Measurements from ENCODE around the gene C9. TPM values are rescaled to one million over a fixed set of nuclear protein-coding genes. Genes with fewer than 3 reads are reported as not detected.
A peak's percentile ranks its signal among the peaks of the same experiment; 100 is the strongest.
"Not testable (repeated sequence)": the region's sequence is repeated elsewhere in the genome, so short reads cannot be mapped to it uniquely, and the experiment has no call there.

The C9 gene
- total and polyA plus RNA-seq, 7 donors: 0.24 TPM; not detected in 6

DNA sequence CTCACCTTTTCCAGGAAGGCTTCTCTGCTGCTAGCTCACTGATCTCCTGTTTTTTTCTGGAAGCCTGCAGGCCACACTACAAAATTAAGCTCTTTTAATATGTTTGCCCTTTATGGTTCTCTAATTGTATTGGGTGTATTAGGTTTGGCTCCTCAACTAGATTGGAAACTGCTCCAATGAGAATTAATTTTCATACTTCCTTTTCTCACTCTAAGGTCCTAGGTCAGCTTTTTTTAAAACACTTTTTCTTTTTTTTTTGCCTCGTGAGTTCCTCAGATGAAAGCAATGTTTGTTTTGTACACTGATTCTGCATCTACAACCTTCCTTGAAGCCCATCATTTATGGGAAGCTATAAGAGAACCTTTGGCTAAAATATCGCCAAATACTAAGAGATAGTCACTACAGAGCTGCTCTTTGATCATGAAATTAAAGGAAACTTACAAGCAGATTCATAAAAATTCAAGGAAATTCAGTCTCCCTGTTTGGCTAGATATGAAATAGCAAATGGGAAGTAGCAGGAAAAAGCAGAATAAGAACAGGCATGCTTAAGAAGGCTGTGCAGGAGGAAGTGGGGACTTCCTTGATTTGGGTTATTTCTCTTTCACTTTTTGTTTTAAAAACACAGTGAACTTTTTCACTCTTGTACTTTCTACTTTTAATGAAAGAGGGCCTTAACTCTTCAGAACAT, 89.8 kb downstream of the C9 start:
- Histone ChIP-seq H3K27ac (peak overlapping the region; percentile 43), H3K27me3 (ENCODE audit: insufficient read depth in 3 of 3, low read length in 2 of 3) (no peaks in the 10 kb centered on the region), H3K4me3 (peak overlapping the region; percentile 30), H3K4me1 (no peaks in the 10 kb centered on the region), H3K9me3 (no peaks in the 10 kb centered on the region), H3K36me3 (ENCODE audit: insufficient read depth in 1 of 2, low read depth in 1 of 2) (no peaks in the 10 kb centered on the region)
- intact Hi-C loops (cut with DNase I): no loop called here
- WGBS, 3 donors: 48 to 55% (median 50%) methylated on average over 2 of the region's 2 CpGs
- ATAC-seq (no peak), DNase-seq (no peak)
- TF ChIP-seq, protein P1, sequence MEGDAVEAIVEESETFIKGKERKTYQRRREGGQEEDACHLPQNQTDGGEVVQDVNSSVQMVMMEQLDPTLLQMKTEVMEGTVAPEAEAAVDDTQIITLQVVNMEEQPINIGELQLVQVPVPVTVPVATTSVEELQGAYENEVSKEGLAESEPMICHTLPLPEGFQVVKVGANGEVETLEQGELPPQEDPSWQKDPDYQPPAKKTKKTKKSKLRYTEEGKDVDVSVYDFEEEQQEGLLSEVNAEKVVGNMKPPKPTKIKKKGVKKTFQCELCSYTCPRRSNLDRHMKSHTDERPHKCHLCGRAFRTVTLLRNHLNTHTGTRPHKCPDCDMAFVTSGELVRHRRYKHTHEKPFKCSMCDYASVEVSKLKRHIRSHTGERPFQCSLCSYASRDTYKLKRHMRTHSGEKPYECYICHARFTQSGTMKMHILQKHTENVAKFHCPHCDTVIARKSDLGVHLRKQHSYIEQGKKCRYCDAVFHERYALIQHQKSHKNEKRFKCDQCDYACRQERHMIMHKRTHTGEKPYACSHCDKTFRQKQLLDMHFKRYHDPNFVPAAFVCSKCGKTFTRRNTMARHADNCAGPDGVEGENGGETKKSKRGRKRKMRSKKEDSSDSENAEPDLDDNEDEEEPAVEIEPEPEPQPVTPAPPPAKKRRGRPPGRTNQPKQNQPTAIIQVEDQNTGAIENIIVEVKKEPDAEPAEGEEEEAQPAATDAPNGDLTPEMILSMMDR (IDR thresholded peaks at IDR 0.05): no peak

DNA sequence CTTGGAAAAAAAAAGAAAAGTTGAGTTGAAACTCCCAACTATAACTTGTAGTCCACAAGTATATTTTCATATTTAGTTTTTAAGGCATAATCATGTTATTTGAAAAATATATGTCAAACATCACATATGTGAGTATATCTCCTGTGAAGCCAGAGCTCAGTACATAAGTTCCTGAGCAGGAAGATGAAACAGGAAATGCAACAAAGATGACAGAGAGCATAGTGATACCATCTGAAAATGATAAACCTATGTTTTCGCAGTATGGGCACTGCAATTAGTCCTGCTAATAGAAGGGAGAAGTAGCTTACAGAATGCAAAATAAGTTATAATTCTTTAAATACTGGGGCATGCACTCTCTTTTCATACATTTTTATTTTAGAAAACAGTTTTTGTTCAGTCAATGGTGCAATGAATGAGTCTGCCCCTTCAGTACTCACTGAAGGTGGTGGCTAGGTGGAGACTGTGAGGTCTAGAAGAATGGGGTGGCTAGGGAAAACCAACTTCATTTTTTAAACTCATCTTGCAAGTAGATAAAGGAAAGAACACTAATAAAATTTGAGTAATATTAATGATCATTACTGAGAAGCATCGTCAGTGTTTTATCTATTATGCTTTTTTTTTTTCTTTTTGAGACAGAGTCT, 90.9 kb downstream of the C9 start:
- Histone ChIP-seq H3K4me1 (no peaks in the 10 kb centered on the region), H3K36me3 (ENCODE audit: insufficient read depth in 1 of 2, low read depth in 1 of 2) (no peaks in the 10 kb centered on the region), H3K27ac (no peak overlapping the region), H3K4me3 (no peak overlapping the region), H3K9me3 (no peaks in the 10 kb centered on the region), H3K27me3 (ENCODE audit: insufficient read depth in 3 of 3, low read length in 2 of 3) (no peaks in the 10 kb centered on the region)
- DNase-seq: no peak
- WGBS, 3 donors: 92 to 98% (median 95%) methylated on average over 2 of the region's 2 CpGs
- intact Hi-C loops (cut with DNase I): no loop called here
- TF ChIP-seq, protein P1 (IDR thresholded peaks at IDR 0.05): no peak
- no peak for ATAC-seq

DNA sequence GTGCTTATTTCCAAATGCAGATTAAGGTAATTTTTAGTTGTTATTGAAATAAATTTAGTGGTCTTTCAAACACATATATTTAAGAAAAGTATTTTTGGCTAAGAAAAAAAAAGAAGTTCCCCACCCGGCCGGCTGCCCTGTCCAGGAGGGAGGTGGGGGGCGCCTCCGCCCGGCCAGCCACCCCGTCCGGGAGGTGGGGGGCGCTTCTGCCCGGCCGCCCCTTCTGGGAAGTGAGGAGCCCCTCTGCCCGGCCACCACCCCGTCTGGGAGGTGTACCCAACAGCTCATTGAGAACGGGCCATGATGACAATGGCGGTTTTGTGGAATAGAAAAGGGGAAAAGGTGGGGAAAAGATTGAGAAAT, 91.4 kb downstream of the C9 start:
- H3K4me1 ChIP-seq; H3K36me3 ChIP-seq (ENCODE audit: insufficient read depth in 1 of 2, low read depth in 1 of 2); H3K27me3 ChIP-seq (ENCODE audit: insufficient read depth in 3 of 3, low read length in 2 of 3); H3K4me3 ChIP-seq; intact Hi-C loops (cut with DNase I); H3K27ac ChIP-seq; ATAC-seq; H3K9me3 ChIP-seq; DNase-seq: not testable (repeated sequence)
- 81 to 86% (median 84%) methylated on average over 11 to 14 of the region's 14 CpGs for WGBS, 3 donors

DNA sequence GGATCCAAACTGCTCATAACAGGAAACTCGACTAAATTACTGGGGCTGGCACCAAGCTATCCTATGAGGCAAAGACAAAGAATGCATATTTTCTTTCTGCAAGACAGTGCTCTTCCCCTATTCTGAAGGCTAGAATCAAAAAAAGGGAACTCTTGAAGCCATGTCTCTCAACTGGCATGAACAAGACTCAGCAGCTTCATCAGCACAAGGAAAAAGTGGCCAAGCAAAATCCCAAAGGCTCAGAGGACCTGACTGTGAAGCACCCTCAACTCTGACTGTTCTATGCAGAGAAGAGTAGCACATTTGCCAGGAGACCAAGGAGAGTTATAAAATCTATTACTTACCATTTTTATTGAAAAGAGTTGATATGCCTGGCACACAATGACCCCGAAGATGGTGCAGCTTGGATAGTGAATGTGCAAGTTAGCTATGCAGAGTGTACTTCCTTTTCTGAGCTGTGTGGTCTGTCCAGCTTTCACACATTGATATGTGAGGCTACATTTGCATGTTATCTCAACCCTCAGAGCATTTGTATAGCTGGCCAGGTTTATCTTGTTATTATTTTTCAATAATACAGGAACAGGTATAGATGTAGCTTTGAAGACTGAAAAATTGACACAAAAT, 94.0 kb downstream of the C9 start:
- H3K4me1 ChIP-seq: no peaks in the 10 kb centered on the region
- H3K36me3 ChIP-seq (ENCODE audit: insufficient read depth in 1 of 2, low read depth in 1 of 2): no peaks in the 10 kb centered on the region
- ATAC-seq: no peak
- TF ChIP-seq, protein P1 (IDR thresholded peaks at IDR 0.05): no peak
- intact Hi-C loops (cut with DNase I): no loop called here
- H3K27ac ChIP-seq: no peak overlapping the region
- no peaks in the 10 kb centered on the region for H3K27me3 ChIP-seq (ENCODE audit: insufficient read depth in 3 of 3, low read length in 2 of 3)
- no peak overlapping the region for H3K4me3 ChIP-seq
- H3K9me3 ChIP-seq: no peaks in the 10 kb centered on the region
- DNase-seq: no peak
- WGBS, 3 donors: 75 to 80% (median 76%) methylated on average over 2 of the region's 2 CpGs

DNA sequence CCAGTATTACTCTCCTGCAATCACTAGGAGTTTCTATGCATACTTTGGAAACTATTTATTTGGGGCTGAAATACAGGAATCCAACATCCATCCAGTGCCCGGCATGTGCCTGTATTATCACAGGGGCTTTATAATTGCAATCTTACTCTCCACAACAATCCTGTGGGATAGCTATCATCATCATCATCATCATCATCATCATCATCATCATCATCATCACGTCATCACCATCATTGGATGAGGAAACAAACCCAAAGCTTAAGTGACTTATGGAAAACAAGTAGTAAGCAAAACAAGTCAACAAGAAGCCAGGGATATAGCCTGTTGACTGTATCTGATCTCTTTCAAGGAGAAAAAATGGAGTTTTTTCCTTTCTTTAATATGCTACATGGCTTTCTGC, 97.1 kb downstream of the C9 start:
- H3K4me3 ChIP-seq: no peak overlapping the region
- WGBS, 3 donors: 80 to 88% (median 87%) methylated on average over 2 of the region's 2 CpGs
- intact Hi-C loops (cut with DNase I): no loop called here
- TF ChIP-seq, protein P1 (IDR thresholded peaks at IDR 0.05): no peak
- ATAC-seq: no peak
- H3K27me3 ChIP-seq (ENCODE audit: insufficient read depth in 3 of 3, low read length in 2 of 3): no peaks in the 10 kb centered on the region
- no peak for DNase-seq
- no peaks in the 10 kb centered on the region for H3K36me3 ChIP-seq (ENCODE audit: insufficient read depth in 1 of 2, low read depth in 1 of 2)
- no peaks in the 10 kb centered on the region for H3K9me3 ChIP-seq
- no peak overlapping the region for H3K27ac ChIP-seq
- H3K4me1 ChIP-seq: no peaks in the 10 kb centered on the region

All from psoas muscle (tissue), 8 donors.